Chondrocyte (in vitro differentiated cells): ENCODE results near the gene LPP. TPM values are rescaled to one million over a fixed set of nuclear protein-coding genes. Genes with fewer than 3 reads are reported as not detected.
A peak's percentile ranks its signal among the peaks of the same experiment; 100 is the strongest.

ENCODE experiments used
- DNase-seq: peaks from one replicate; pipeline ENCODE4 v3.0.0; 2021; ENCODE audit warnings: mixed read lengths, low spot score
- H3K27ac Mint-ChIP-seq: one replicate; pipeline ENCODE4 v1.8.0; 2021; ENCODE audit warnings: mild to moderate bottlenecking, moderate library complexity, mixed read lengths; ENCODE audit not compliant: unreplicated experiment
- H3K27me3 Mint-ChIP-seq: 2 replicates; pipeline ENCODE4 v1.8.0; 2021; ENCODE audit warnings: low read depth, mixed read lengths
- H3K36me3 Mint-ChIP-seq: 2 replicates; pipeline ENCODE4 v1.8.0; 2021; ENCODE audit warnings: low read depth, mixed read lengths
- H3K4me1 Mint-ChIP-seq: 2 replicates; pipeline ENCODE4 v1.8.0; 2021; ENCODE audit warnings: low read depth, mild to moderate bottlenecking, mixed read lengths
- H3K4me3 Mint-ChIP-seq: one replicate; pipeline ENCODE4 v1.8.0; 2021; ENCODE audit warnings: mild to moderate bottlenecking, moderate library complexity, mixed read lengths; ENCODE audit not compliant: unreplicated experiment
- H3K9me3 Mint-ChIP-seq: 2 replicates; pipeline ENCODE4 v1.8.0; 2021; ENCODE audit warnings: low read depth, mixed read lengths
- CTCF ChIP-seq: fragments of 200-600 bp; sonication (generic); IDR thresholded peaks from 2 replicates; pipeline ENCODE4 v1.5.0; 2021; ENCODE audit warnings: antibody characterized with exemption, mild to moderate bottlenecking, moderate library complexity
- long read RNA-seq: library from polyadenylated mRNA; stranded (forward); transcript quantifications from one replicate; pipeline ENCODE4 v2.0.0, GENCODE V29; 2021
- total RNA-seq: library from RNA; stranded (reverse); gene quantifications from 3 replicates; pipeline ENCODE4 v1.2.1, GENCODE V29; 2021

Gene LPP
- total RNA-seq: 174 to 295 TPM (median 288 TPM) in 3 replicates
- long read RNA-seq, partial matches to known transcripts: 5 of 40 reads
- long read RNA-seq, other reads (novel, unspliced or antisense): 35 of 40 reads

GRCh38 chr3:188154014-188154808 is at the start of gene LPP:
Gene LPP, plus strand, starts transcription at chr3:188154157. Its CDS starts 251,964 bp downstream, at chr3:188406121.
- Mint-ChIP-seq H3K36me3 (no peaks in the 10 kb centered on the region), H3K9me3 (no peaks in the 10 kb centered on the region), H3K4me1 (peaks cover 68% of the 10 kb centered on the region), H3K4me3 (peak within 1 kb of the TSS; percentile 98), H3K27ac (peak within 1 kb of the TSS; percentile 100), H3K27me3 (no peaks in the 10 kb centered on the region)
- DNase-seq: peak; percentile 94
- peak; percentile 41 for TF ChIP-seq CTCF

- peaks cover 4% of the 10 kb centered on the region for H3K27me3 Mint-ChIP-seq
- no peak overlapping the region for H3K27ac Mint-ChIP-seq
- H3K4me1 Mint-ChIP-seq: no peaks in the 10 kb centered on the region
- H3K36me3 Mint-ChIP-seq: peaks cover 2% of the 10 kb centered on the region
- no peak for TF ChIP-seq CTCF
- peaks cover 4% of the 10 kb centered on the region for H3K9me3 Mint-ChIP-seq
- DNase-seq: no peak
- H3K4me3 Mint-ChIP-seq: no peak overlapping the region
Measured at GRCh38 chr3:188106006-188106405, 48.0 kb upstream of the LPP start.

GRCh38 chr3:188106454-188106853 is 47.5 kb upstream of the LPP start:
- H3K27me3 Mint-ChIP-seq: peaks cover 4% of the 10 kb centered on the region
- no peak for TF ChIP-seq CTCF
- peaks cover under 1% of the 10 kb centered on the region for H3K9me3 Mint-ChIP-seq
- DNase-seq: no peak
- peaks cover 2% of the 10 kb centered on the region for H3K36me3 Mint-ChIP-seq
- no peaks in the 10 kb centered on the region for H3K4me1 Mint-ChIP-seq
- no peak overlapping the region for H3K4me3 Mint-ChIP-seq
- H3K27ac Mint-ChIP-seq: no peak overlapping the region

GRCh38 chr3:188106887-188107830 is 46.8 kb upstream of the LPP start:
- H3K36me3 Mint-ChIP-seq: peaks cover 2% of the 10 kb centered on the region
- H3K4me3 Mint-ChIP-seq: no peak overlapping the region
- H3K4me1 Mint-ChIP-seq: no peaks in the 10 kb centered on the region
- H3K27ac Mint-ChIP-seq: no peak overlapping the region
- no peak for TF ChIP-seq CTCF
- no peak for DNase-seq
- no peaks in the 10 kb centered on the region for H3K9me3 Mint-ChIP-seq
- H3K27me3 Mint-ChIP-seq: peaks cover 4% of the 10 kb centered on the region
